Epithelial cell of proximal tubule (primary cell): ENCODE results near the gene CYP21A2. TPM values are rescaled to one million over a fixed set of nuclear protein-coding genes. Genes with fewer than 3 reads are reported as not detected.
"Not testable (repeated sequence)": the region's sequence is repeated elsewhere in the genome, so short reads cannot be mapped to it uniquely, and the experiment has no call there.

Experiments used
- DNase-seq: peaks from one replicate; pipeline ENCODE4 v3.0.0-alpha.2; 2011; ENCODE audit warnings: low read depth
- H3K4me3 ChIP-seq: 2 replicates; pipeline ENCODE4 v1.5.1; 2011; ENCODE audit warnings: low read depth, mild to moderate bottlenecking, low read length
- total RNA-seq: library from RNA; depleted of rRNA; stranded (reverse); fragments of >200 nt; gene quantifications from 2 replicates; pipeline ENCODE4 v1.2.3, GENCODE V29; 2015

The CYP21A2 gene
- not detected in 2 replicates for total RNA-seq

DNA sequence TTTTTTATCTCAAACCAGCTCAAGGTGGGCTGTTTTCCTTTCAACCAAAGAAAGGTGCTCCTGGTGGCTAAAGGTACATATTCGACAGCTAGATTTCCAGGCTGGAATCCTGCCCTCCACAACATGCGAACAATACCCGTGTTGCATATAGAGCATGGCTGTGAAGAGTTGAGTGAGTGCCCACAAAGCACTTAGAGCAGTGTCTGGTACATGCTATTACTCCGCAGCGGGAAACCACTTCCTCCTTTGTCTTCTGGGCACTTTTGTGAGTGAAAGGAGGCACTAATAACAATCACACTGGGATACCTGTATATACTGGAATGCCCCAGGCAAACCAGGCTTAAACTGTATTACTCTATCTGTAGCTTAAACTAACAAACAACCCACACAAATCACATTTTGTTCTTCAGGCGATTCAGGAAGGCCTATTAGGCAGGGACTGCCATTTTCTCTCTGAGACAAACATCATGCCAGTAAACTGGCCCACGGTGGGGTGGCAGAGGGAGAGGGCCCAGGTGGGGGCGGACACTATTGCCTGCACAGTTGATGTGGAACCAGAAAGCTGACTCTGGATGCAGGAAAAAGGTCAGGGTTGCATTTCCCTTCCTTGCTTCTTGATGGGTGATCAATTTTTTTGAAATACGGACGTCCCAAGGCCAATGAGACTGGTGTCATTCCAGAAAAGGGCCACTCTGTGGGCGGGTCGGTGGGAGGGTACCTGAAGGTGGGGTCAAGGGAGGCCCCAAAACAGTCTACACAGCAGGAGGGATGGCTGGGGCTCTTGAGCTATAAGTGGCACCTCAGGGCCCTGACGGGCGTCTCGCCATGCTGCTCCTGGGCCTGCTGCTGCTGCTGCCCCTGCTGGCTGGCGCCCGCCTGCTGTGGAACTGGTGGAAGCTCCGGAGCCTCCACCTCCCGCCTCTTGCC, at the start of gene CYP21A2:
Gene CYP21A2 (plus strand): TSS at position 818 of the 927 bp plus-strand sequence. CDS start 8 bp downstream, at position 826.
- H3K4me3 ChIP-seq, DNase-seq: not testable (repeated sequence)

DNA sequence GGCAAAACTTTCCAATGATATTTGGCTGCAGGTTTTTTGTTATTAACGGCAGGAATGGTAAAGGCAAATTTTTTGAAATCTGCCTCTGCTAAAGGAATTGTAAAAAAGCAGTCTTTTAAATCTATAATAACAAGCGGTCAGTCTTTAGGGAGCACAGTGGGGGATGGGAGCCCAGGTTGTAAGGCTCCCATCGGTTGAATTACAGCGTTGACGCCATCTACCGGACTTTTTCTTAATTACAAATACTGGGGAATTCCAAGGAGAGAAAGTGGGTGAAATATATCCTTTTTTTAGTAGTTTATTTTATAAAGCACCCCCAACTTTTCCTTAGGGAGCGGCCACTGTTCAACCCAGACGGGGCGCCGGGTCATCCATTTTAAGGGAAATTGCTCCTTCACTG, 48.9 kb upstream of the CYP21A2 start:
- H3K4me3 ChIP-seq, DNase-seq: not testable (repeated sequence)

DNA sequence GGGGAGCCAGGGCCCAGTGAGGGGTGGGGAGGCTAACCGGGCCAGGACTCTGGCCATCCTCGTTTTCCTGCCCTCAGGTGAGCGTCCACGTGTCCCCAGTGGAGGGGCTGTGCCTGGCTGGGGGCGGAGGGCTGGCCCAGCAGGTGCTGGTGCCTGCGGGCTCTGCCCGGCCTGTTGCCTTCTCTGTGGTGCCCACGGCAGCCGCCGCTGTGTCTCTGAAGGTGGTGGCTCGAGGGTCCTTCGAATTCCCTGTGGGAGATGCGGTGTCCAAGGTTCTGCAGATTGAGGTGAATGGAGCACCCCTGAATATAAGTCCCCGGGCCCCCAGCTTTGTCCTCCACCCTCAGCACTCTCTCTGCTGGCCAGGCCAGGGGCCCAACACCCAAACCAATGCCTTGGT, 43.8 kb upstream of the CYP21A2 start:
- not testable (repeated sequence) for DNase-seq, H3K4me3 ChIP-seq

DNA sequence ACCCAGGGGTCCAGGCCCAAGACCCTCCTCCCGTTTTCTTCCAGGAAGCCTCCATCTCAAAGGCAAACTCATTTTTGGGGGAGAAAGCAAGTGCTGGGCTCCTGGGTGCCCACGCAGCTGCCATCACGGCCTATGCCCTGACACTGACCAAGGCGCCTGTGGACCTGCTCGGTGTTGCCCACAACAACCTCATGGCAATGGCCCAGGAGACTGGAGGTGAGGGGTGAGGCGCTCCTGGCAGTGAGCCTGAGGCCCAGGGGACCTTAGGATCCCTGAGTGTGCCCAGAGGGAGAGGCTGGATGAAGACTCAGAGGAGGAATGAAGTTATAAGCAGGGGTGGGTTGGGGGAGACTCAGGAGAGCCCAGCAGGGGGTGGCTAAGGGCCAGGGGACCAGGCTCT, 41.8 kb upstream of the CYP21A2 start:
- not testable (repeated sequence) for DNase-seq, H3K4me3 ChIP-seq

DNA sequence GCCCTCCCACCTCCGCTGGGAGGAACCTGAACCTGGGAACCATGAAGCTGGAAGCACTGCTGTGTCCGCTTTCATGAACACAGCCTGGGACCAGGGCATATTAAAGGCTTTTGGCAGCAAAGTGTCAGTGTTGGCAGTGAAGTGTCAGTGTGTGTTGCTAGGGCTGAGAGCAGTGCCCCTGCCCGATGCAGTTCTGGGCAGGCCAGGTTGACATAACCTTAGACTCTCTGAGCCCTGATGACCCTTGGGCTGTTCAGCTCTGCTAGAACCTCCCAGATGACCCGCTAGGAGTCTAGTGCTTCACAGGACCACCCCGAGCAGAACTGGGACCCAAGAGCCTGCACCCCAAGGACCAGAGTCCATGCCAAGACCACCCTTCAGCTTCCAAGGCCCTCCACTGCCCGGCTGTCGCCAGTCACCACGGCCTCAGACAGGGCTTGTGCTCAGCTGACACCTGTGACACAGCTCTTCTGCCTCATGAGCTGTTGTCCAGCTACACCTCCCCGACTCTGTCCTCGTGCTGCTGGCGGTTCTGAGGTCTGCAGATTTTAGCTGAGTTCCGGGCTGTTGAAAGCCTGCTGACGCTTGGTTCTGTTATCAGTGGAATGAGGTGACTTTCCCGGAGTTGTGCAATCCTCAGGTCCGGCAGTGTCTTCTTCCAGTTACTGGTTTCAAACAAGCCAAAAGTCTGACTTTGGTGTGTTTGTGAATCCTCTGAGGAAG, 35.5 kb upstream of the CYP21A2 start:
- H3K4me3 ChIP-seq, DNase-seq: not testable (repeated sequence)

DNA sequence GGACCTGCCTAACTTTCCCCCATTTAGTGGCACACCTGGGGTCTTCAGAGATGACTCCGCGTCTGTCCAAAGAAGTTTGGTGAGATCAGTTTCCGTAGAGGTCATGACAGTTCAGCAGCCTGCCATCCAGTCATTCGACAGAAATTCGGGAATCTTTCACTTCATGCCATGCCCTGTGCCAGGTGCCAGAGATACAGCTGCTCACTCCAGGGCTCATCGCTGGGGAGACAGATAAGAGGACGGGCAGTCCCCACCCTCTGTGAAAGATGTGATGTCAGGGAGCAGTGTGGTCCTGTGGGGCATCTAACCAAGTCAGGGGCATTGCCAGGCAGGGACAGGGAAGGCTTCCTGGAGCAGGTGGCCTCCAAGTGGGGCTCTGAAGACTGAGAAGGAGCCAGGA, 34.9 kb upstream of the CYP21A2 start:
- DNase-seq, H3K4me3 ChIP-seq: not testable (repeated sequence)

DNA sequence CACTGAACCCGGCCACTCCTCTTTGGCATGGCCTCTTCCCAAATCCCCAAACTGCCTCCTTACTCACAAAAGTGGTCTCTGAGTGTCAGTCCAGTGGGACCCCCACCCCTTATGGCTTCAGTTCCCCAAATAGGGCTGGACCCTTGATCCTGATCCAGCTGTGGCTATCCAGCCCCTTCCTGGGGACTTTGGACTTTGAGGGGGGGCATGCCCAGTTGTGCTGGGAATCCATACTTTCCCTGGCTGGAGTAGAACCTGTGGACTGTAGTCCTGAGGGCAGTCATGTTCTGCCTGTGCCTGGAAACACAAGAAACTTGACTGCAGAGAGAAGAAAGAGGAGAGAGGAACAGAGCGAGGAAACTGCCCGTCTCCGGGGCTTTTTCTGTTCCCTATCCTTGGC, 33.8 kb upstream of the CYP21A2 start:
- DNase-seq, result not testable (repeated sequence)

DNA sequence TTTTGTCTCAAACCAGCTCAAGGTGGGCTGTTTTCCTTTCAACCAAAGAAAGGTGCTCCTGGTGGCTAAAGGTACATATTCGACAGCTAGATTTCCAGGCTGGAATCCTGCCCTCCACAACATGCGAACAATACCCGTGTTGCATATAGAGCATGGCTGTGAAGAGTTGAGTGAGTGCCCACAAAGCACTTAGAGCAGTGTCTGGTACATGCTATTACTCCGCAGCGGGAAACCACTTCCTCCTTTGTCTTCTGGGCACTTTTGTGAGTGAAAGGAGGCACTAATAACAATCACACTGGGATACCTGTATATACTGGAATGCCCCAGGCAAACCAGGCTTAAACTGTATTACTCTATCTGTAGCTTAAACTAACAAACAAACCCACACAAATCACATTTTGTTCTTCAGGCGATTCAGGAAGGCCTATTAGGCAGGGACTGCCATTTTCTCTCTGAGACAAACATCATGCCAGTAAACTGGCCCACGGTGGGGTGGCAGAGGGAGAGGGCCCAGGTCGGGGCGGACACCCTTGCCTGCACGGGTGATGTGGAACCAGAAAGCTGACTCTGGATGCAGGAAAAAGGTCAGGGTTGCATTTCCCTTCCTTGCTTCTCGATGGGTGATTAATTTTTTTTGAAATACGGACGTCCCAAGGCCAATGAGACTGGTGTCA, 33.2 kb upstream of the CYP21A2 start:
- not testable (repeated sequence) for DNase-seq, H3K4me3 ChIP-seq

More for the DNA sequence above, 33.8 kb upstream of the CYP21A2 start:
- H3K4me3 ChIP-seq, result not testable (repeated sequence)

DNA sequence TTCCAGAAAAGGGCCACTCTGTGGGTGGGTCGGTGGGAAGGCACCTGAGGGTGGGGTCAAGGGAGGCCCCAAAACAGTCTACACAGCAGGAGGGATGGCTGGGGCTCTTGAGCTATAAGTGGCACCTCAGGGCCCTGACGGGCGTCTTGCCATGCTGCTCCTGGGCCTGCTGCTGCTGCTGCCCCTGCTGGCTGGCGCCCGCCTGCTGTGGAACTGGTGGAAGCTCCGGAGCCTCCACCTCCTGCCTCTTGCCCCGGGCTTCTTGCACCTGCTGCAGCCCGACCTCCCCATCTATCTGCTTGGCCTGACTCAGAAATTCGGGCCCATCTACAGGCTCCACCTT, 32.7 kb upstream of the CYP21A2 start:
- H3K4me3 ChIP-seq, DNase-seq: not testable (repeated sequence)

DNA sequence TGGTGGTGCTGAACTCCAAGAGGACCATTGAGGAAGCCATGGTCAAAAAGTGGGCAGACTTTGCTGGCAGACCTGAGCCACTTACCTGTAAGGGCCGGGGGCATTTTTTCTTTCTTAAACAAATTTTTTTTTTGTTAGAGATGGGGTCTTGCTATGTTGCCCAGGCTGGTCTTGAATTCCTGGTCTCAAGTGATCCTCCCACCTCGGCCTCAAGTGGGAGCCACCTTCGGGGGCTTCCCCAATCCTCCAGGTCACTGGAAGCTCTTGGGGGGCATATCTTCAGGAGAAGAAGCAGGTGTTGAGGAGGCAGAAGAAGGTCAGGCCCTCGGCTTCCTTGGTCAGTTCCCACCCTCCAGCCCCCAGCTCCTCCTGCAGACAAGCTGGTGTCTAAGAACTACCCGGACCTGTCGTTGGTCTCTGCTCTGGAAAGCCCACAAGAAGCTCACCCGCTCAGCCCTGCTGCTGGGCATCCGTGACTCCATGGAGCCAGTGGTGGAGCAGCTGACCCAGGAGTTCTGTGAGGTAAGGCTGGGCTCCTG, 32.2 kb upstream of the CYP21A2 start:
- DNase-seq, result not testable (repeated sequence)

DNA sequence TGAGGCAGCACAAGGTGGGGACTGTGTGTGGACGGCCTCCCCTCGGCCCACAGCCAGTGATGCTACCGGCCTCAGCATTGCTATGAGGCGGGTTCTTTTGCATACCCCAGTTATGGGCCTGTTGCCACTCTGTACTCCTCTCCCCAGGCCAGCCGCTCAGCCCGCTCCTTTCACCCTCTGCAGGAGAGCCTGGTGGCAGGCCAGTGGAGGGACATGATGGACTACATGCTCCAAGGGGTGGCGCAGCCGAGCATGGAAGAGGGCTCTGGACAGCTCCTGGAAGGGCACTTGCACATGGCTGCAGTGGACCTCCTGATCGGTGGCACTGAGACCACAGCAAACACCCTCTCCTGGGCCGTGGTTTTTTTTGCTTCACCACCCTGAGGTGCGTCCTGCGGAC, 31.1 kb upstream of the CYP21A2 start:
- not testable (repeated sequence) for DNase-seq, H3K4me3 ChIP-seq

More for the DNA sequence above, 32.2 kb upstream of the CYP21A2 start:
- H3K4me3 ChIP-seq, result not testable (repeated sequence)

DNA sequence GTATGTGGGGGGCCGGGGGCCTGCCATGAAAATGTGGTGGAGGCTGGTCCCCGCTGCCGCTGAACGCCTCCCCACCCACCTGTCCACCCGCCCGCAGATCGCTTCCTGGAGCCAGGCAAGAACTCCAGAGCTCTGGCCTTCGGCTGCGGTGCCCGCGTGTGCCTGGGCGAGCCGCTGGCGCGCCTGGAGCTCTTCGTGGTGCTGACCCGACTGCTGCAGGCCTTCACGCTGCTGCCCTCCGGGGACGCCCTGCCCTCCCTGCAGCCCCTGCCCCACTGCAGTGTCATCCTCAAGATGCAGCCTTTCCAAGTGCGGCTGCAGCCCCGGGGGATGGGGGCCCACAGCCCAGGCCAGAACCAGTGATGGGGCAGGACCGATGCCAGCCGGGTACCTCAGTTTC, 30.2 kb upstream of the CYP21A2 start:
- not testable (repeated sequence) for H3K4me3 ChIP-seq, DNase-seq

DNA sequence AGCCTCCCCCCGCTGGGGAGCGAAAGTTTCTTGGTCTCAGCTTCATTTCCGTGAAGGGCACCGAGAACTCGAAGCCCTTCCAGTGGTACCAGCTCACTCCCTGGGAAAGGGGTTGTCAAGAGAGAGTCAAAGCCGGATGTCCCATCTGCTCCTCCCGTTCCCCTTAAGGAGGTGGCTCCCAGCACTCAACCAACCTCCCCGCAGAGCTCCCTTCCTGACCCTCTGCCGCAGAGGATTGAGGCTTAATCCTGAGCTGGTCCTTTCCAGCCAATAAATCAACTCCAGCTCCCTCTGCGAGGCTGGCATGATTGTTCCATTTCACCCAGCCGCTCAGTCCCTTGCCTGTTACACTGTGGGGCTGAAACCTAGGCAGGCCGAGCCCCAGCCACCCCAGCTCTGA, 29.6 kb upstream of the CYP21A2 start:
- not testable (repeated sequence) for DNase-seq, H3K4me3 ChIP-seq

DNA sequence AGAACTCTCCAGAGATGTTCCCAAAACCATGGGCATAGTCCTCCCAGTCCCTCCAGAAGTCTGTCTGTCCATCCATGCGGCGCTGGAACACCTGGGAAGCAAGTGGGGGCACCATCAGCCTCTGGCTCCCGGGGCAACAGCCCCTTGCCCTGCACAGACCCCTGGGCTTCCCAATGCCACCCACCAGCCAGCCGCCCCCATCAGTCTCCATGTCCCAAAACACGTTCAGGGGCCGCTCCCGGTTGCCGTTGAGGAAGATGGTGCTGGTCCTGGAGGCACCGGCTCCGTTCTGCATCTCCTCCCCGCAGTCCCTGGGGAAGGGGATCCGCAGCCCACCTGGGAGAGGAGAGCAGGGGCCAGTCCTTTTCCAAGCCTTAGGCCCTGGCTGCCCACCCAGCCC, 28.7 kb upstream of the CYP21A2 start:
- DNase-seq, result not testable (repeated sequence)

DNA sequence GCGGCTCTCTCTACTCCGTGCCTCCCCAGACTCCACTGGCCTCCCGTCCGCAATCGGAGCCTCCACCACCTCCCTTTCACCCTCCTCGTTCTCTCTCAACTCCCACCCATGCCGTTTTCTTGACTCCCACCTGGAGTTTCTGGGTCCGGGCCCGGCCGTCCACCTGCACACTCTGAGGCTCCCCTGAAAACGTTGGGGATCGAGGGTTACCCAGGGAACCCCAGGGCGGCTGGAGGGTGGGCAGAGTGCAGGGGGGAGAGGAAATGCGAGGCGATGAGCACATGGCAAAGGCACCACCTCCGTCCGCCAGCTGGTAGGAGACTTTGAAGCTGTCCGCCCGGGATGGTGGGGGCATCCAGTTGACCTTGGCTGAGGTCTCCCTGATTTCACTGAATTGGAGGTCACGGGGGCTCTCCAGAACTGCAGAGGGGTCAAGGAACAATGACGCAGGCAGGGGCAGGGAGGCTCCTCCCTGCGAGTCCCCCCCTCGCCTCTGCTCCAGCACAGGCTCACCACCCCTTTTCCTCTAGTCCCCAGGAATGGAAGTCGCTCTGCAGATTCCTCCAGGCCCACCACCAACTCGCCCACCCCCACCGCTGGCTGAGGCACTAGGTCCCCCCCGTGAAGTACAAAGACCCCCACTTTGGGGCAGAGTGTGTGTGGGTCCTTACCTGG, 27.2 kb upstream of the CYP21A2 start:
- not testable (repeated sequence) for H3K4me3 ChIP-seq, DNase-seq

More for the DNA sequence above, 28.7 kb upstream of the CYP21A2 start:
- not testable (repeated sequence) for H3K4me3 ChIP-seq

DNA sequence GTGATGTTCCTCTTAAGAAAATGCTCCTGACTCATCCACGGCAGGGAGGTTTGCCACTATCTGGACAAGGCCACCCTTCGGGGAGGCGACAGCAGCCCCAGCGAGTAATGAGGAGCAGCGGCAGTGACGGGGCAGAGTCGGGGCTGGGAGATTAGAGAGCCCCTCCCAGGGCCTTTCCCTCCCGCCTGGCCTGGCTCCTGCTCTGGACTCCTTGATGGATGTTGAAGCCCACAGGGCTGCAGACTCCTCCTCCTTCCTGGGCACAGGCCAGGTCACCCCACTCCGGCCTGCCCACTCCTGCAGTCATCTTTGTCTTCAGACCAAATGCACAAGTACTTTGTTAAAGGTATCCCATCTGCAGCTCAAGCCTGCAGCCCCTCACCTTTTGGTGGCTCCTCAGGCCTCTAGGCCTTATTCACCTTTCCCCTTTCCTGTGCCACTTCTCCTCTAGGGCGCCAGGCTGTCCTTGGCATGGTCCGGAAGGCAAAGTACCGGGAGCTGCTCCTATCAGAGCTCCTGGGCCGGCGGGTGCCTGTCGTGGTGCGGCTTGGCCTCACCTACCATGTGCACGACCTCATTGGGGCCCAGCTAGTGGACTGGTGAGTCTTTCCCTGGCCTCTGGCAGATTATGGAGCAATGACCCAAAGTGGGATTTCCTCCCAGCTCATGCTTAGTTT, 25.1 kb upstream of the CYP21A2 start:
- DNase-seq, H3K4me3 ChIP-seq: not testable (repeated sequence)

DNA sequence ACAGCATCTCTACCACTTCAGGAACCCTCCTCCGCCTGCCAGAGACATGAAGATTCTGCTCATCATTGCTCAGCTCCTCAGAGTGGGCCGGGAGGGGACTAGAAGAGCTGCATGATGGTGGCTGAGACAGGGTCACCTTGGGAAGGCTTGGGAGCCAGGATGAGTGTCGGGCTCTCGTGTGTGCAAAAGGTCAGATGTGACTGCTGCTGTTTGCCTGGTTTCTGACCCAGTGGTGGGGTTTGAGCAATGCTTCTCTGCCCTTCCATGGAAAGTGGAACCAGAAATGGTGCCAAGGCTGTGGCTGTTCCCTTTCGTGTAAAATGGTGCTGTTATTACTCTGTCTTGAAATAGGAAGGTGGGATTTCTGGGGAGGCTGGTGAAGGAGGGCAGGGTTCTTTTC, 24.5 kb upstream of the CYP21A2 start:
- DNase-seq, H3K4me3 ChIP-seq: not testable (repeated sequence)

DNA sequence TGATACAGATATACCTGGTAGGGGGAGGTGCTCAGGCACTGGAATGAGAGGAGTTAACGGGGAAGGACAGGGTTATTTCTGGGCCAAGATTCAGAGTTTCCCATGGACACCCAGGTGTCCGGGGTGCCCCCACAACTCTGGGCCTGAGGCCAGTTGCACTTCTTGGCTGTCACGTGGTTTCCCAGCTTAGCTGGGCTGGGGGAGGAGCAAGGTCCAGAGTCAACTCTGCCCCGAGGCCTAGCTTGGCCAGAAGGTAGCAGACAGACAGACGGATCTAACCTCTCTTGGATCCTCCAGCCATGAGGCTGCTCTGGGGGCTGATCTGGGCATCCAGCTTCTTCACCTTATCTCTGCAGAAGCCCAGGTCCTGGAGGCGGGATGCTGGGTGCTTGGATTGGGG, 23.7 kb upstream of the CYP21A2 start, which contains the start of gene C4B:
Gene C4B (plus strand): TSS at position 249 of the 400 bp plus-strand sequence. CDS start 51 bp downstream, at position 300.
- DNase-seq, H3K4me3 ChIP-seq: not testable (repeated sequence)
